Measurements from ENCODE around the gene SYT1.
A peak's percentile ranks its signal among the peaks of the same experiment; 100 is the strongest.

The SYT1 gene

DNA sequence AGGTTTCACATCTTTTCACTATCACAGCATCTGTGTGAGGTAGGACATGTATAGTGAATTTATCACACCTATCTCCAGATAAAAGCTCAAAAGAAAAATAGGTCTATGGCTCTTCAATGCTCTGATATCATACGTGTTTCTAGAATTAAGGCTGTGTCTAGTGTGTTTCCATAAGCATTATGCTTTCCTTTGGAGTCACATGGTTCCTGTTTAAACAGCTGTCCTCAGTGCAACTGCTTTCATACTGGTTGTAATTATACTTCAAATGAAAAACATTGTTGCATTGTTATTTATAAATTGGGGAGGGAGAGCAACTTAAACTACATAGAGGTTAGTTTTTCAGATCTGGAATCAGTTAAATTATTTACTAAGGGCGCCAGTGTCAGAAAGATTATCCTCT, 151.6 kb downstream of the SYT1 start:
- Histone ChIP-seq H3K4me3 (ENCODE audit: insufficient read depth in 1 of 2, low read depth in 1 of 2, low read length in 2 of 2) (no peak overlapping the region), H3K18ac (ENCODE audit: low read depth in 1 of 2, low read length in 2 of 2) (no peak overlapping the region), H4K8ac (ENCODE audit: low read length) (no peak overlapping the region), H3K14ac (ENCODE audit: low read length in 2 of 2) (no peak overlapping the region), H3K27me3 (ENCODE audit: control insufficient read depth in 1 of 2, insufficient read depth in 1 of 2, low read length in 2 of 2) (no peaks in the 10 kb centered on the region), H2BK120ac (ENCODE audit: low read depth, low read length) (no peak overlapping the region), H3K23ac (ENCODE audit: low read length in 2 of 2) (no peak overlapping the region), H3K4me2 (ENCODE audit: low read length, poor library complexity, severe bottlenecking) (no peak overlapping the region), H2AK5ac (ENCODE audit: low read length, severe bottlenecking) (no peak overlapping the region), H3K36me3 (ENCODE audit: control insufficient read depth in 1 of 2, insufficient read depth in 2 of 2, low read depth in 1 of 2, low read length in 2 of 2) (no peaks in the 10 kb centered on the region), H2BK12ac (ENCODE audit: low read length in 2 of 2) (no peak overlapping the region), H2BK5ac (ENCODE audit: low read depth, low read length, poor library complexity, severe bottlenecking) (no peak overlapping the region), H3K9me3 (ENCODE audit: control insufficient read depth, low read length) (peaks cover 3% of the 10 kb centered on the region), H3K4ac (ENCODE audit: low read depth in 1 of 2, low read length in 2 of 2) (no peak overlapping the region), H2BK15ac (ENCODE audit: low read depth, poor library complexity, severe bottlenecking) (no peak overlapping the region), H3K9ac (ENCODE audit: low read length) (no peak overlapping the region), H3K27ac (ENCODE audit: low read length, poor library complexity, severe bottlenecking) (no peak overlapping the region), H4K91ac (ENCODE audit: low read length) (no peak overlapping the region), H3K4me1 (ENCODE audit: control insufficient read depth, insufficient read depth, low read depth, low read length) (peaks cover 4% of the 10 kb centered on the region), H2AFZ (ENCODE audit: low read depth, low read length) (no peak overlapping the region), H3K79me1 (replicated peaks; ENCODE audit: low read length, poor library complexity, severe bottlenecking) (no peaks in the 10 kb centered on the region)
- DNase-seq: no peak
- 100% methylated on average over 1 of the region's 2 CpGs for WGBS

DNA sequence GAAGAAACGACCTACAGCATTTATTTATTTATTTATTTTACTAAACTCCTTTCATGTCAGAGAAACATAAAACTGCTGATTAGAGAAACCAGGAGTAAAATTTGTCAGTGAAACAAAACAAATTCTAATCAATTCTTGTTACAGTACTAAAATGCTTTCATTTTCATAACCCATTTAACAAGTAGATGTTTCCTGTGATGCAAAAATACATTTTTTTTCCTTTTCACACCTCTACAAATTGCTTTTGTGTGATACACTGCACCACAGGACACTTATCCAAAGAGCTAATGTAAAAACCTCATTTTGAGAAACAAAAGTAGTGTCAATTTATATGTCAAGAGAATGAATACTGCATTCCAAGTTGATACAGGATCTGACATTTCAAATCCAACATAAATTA, 155.1 kb downstream of the SYT1 start:
- Histone ChIP-seq H3K79me1 (replicated peaks; ENCODE audit: low read length, poor library complexity, severe bottlenecking) (no peaks in the 10 kb centered on the region), H2BK15ac (ENCODE audit: low read depth, poor library complexity, severe bottlenecking) (no peak overlapping the region), H3K36me3 (ENCODE audit: control insufficient read depth in 1 of 2, insufficient read depth in 2 of 2, low read depth in 1 of 2, low read length in 2 of 2) (no peaks in the 10 kb centered on the region), H2AFZ (ENCODE audit: low read depth, low read length) (no peak overlapping the region), H3K18ac (ENCODE audit: low read depth in 1 of 2, low read length in 2 of 2) (no peak overlapping the region), H3K9ac (ENCODE audit: low read length) (no peak overlapping the region), H3K27ac (ENCODE audit: low read length, poor library complexity, severe bottlenecking) (no peak overlapping the region), H3K4me3 (ENCODE audit: insufficient read depth in 1 of 2, low read depth in 1 of 2, low read length in 2 of 2) (no peak overlapping the region), H4K91ac (ENCODE audit: low read length) (no peak overlapping the region), H4K8ac (ENCODE audit: low read length) (no peak overlapping the region), H2BK12ac (ENCODE audit: low read length in 2 of 2) (no peak overlapping the region), H3K14ac (ENCODE audit: low read length in 2 of 2) (no peak overlapping the region), H3K4me2 (ENCODE audit: low read length, poor library complexity, severe bottlenecking) (no peak overlapping the region), H3K4me1 (ENCODE audit: control insufficient read depth, insufficient read depth, low read depth, low read length) (no peaks in the 10 kb centered on the region), H2BK5ac (ENCODE audit: low read depth, low read length, poor library complexity, severe bottlenecking) (no peak overlapping the region), H2BK120ac (ENCODE audit: low read depth, low read length) (no peak overlapping the region), H3K27me3 (ENCODE audit: control insufficient read depth in 1 of 2, insufficient read depth in 1 of 2, low read length in 2 of 2) (no peaks in the 10 kb centered on the region), H3K9me3 (ENCODE audit: control insufficient read depth, low read length) (peaks cover 3% of the 10 kb centered on the region), H2AK5ac (ENCODE audit: low read length, severe bottlenecking) (no peak overlapping the region), H3K4ac (ENCODE audit: low read depth in 1 of 2, low read length in 2 of 2) (no peak overlapping the region), H3K23ac (ENCODE audit: low read length in 2 of 2) (no peak overlapping the region)
- DNase-seq: no peak
- no CpG with 5 or more reads among the region's 1 CpG for WGBS

DNA sequence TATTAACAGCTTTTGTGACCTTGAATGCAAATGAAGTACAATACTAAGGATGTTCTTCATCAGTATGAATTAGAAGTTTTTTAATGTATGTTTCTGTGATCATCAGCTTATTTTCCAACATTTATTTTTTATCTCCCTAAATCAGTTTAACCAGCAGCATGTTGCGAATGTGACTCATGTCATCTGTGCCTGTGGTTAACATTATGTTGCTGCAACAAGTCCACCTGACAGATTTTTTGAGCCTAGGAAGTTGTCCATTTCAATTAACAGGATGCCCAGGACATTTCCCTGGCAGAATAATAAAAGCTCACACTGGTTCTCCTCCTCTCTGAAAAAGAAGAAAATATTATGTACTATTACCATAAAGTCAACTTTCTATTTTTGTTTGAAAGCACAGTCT, 155.5 kb downstream of the SYT1 start:
- H3K4me3 ChIP-seq (ENCODE audit: insufficient read depth in 1 of 2, low read depth in 1 of 2, low read length in 2 of 2): no peak overlapping the region
- no peak overlapping the region for H3K4ac ChIP-seq (ENCODE audit: low read depth in 1 of 2, low read length in 2 of 2)
- H2BK12ac ChIP-seq (ENCODE audit: low read length in 2 of 2): no peak overlapping the region
- no peak overlapping the region for H3K27ac ChIP-seq (ENCODE audit: low read length, poor library complexity, severe bottlenecking)
- H3K23ac ChIP-seq (ENCODE audit: low read length in 2 of 2): no peak overlapping the region
- no peak overlapping the region for H4K8ac ChIP-seq (ENCODE audit: low read length)
- no peak overlapping the region for H2BK15ac ChIP-seq (ENCODE audit: low read depth, poor library complexity, severe bottlenecking)
- no peak overlapping the region for H4K91ac ChIP-seq (ENCODE audit: low read length)
- no peaks in the 10 kb centered on the region for H3K36me3 ChIP-seq (ENCODE audit: control insufficient read depth in 1 of 2, insufficient read depth in 2 of 2, low read depth in 1 of 2, low read length in 2 of 2)
- peak; percentile 11 for DNase-seq
- no peak overlapping the region for H2BK120ac ChIP-seq (ENCODE audit: low read depth, low read length)
- no peak overlapping the region for H3K4me2 ChIP-seq (ENCODE audit: low read length, poor library complexity, severe bottlenecking)
- WGBS: 80% methylated on average over 1 of the region's 1 CpG
- no peak overlapping the region for H3K18ac ChIP-seq (ENCODE audit: low read depth in 1 of 2, low read length in 2 of 2)
- no peak overlapping the region for H2AFZ ChIP-seq (ENCODE audit: low read depth, low read length)
- H3K14ac ChIP-seq (ENCODE audit: low read length in 2 of 2): no peak overlapping the region
- no peaks in the 10 kb centered on the region for H3K4me1 ChIP-seq (ENCODE audit: control insufficient read depth, insufficient read depth, low read depth, low read length)
- no peak overlapping the region for H3K9ac ChIP-seq (ENCODE audit: low read length)
- no peaks in the 10 kb centered on the region for H3K27me3 ChIP-seq (ENCODE audit: control insufficient read depth in 1 of 2, insufficient read depth in 1 of 2, low read length in 2 of 2)
- H2AK5ac ChIP-seq (ENCODE audit: low read length, severe bottlenecking): no peak overlapping the region
- no peaks in the 10 kb centered on the region for H3K79me1 ChIP-seq (replicated peaks; ENCODE audit: low read length, poor library complexity, severe bottlenecking)
- no peak overlapping the region for H2BK5ac ChIP-seq (ENCODE audit: low read depth, low read length, poor library complexity, severe bottlenecking)
- peaks cover 3% of the 10 kb centered on the region for H3K9me3 ChIP-seq (ENCODE audit: control insufficient read depth, low read length)

DNA sequence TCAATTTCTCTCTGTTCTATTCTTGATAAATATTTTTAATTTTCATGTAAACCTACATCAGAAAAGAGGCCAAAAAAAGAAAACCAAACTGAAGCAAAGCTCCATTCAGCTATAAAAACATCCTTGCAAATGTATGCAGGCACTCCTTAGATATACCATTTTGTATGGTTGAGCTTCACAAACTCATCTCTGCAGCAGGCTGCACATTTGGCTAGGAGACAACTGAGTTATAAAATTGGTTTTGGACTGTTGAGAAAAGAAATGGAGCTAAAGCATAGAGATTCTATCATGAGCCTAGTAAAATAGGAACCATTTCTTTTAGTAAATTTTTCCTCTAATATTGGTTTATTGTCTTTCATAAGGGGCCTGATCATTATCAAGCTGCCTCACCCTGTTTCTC, 156.4 kb downstream of the SYT1 start:
- Histone ChIP-seq H3K36me3 (ENCODE audit: control insufficient read depth in 1 of 2, insufficient read depth in 2 of 2, low read depth in 1 of 2, low read length in 2 of 2) (no peaks in the 10 kb centered on the region), H3K18ac (ENCODE audit: low read depth in 1 of 2, low read length in 2 of 2) (no peak overlapping the region), H3K79me1 (replicated peaks; ENCODE audit: low read length, poor library complexity, severe bottlenecking) (no peaks in the 10 kb centered on the region), H2BK15ac (ENCODE audit: low read depth, poor library complexity, severe bottlenecking) (no peak overlapping the region), H2BK120ac (ENCODE audit: low read depth, low read length) (no peak overlapping the region), H3K23ac (ENCODE audit: low read length in 2 of 2) (no peak overlapping the region), H3K27ac (ENCODE audit: low read length, poor library complexity, severe bottlenecking) (no peak overlapping the region), H3K9ac (ENCODE audit: low read length) (no peak overlapping the region), H3K14ac (ENCODE audit: low read length in 2 of 2) (no peak overlapping the region), H2BK5ac (ENCODE audit: low read depth, low read length, poor library complexity, severe bottlenecking) (no peak overlapping the region), H2AFZ (ENCODE audit: low read depth, low read length) (no peak overlapping the region), H3K4me3 (ENCODE audit: insufficient read depth in 1 of 2, low read depth in 1 of 2, low read length in 2 of 2) (no peak overlapping the region), H3K4me2 (ENCODE audit: low read length, poor library complexity, severe bottlenecking) (no peak overlapping the region), H4K91ac (ENCODE audit: low read length) (no peak overlapping the region), H3K27me3 (ENCODE audit: control insufficient read depth in 1 of 2, insufficient read depth in 1 of 2, low read length in 2 of 2) (no peaks in the 10 kb centered on the region), H2BK12ac (ENCODE audit: low read length in 2 of 2) (no peak overlapping the region), H3K4ac (ENCODE audit: low read depth in 1 of 2, low read length in 2 of 2) (no peak overlapping the region), H3K9me3 (ENCODE audit: control insufficient read depth, low read length) (peaks cover 3% of the 10 kb centered on the region), H2AK5ac (ENCODE audit: low read length, severe bottlenecking) (no peak overlapping the region), H4K8ac (ENCODE audit: low read length) (no peak overlapping the region), H3K4me1 (ENCODE audit: control insufficient read depth, insufficient read depth, low read depth, low read length) (no peaks in the 10 kb centered on the region)
- no peak for DNase-seq
